Motor neuron (in vitro differentiated cells): Measurements from ENCODE around the gene FOXB1. TPM values are rescaled to one million over a fixed set of nuclear protein-coding genes. Genes with fewer than 3 reads are reported as not detected.

Experiments used
- ATAC-seq, 8 experiments: fragments of 200-7000 bp; cut with Tn5 transposase; replicated peaks in 6 of 8; 2 replicates each; pipeline ENCODE4 v1.8.0; 2021; ENCODE audit warnings: mild to moderate bottlenecking in 8 of 8, moderate library complexity in 8 of 8
- H3K27ac ChIP-seq, 2 donors: fragments of 250-450 bp; sonication (Bioruptor Pico); 2 replicates each; pipeline ENCODE4 v1.9.0; 2021; ENCODE audit warnings: antibody characterized with exemption in 2 of 2, mild to moderate bottlenecking in 2 of 2, moderate library complexity in 1 of 2
- H3K4me1 ChIP-seq, 2 donors: fragments of 250-450 bp; sonication (Bioruptor Pico); replicated peaks in 1 of 2; 2 replicates each; pipeline ENCODE4 v1.6.1; 2021; ENCODE audit warnings: antibody characterized with exemption in 2 of 2, mild to moderate bottlenecking in 2 of 2, moderate library complexity in 1 of 2
- H3K4me3 ChIP-seq, 5 donors: fragments of 250-450 bp; sonication (Bioruptor Pico); 2 replicates each; pipeline ENCODE4 v1.9.0; 2021; ENCODE audit warnings: antibody characterized with exemption in 5 of 5, mild to moderate bottlenecking in 5 of 5, moderate library complexity in 4 of 5
- WGBS, 10 experiments: fragments of 450-650 bp; shearing (Covaris generic); methylation state at CpG; one replicate each; pipeline ENCODE4 v1.0.0; 2022; 5-methylcytosine and 5-hydroxymethylcytosine counted together
- in situ Hi-C, 9 experiments: fragments of 400-800 bp; cut with MboI; loops; one replicate each; pipeline ENCODE4 v1.15.0; 2021; ENCODE audit warnings: low sequenced_read_pairs in 9 of 9, low pct_unique_long_range_greater_than_20kb in 2 of 9; ENCODE audit not compliant: unreplicated experiment in 9 of 9
- total RNA-seq, 8 experiments: library from RNA; unstranded; fragments of 300-600 nt; gene quantifications; 2 replicates each; pipeline versions ENCODE4 v1.2.3 to v1.2.4, GENCODE V29; 2022

Gene FOXB1
- total RNA-seq, 8 experiments from 2014 or later: 0.28 to 13.6 (median 7.9) TPM; not detected in 2

- Histone ChIP-seq H3K27ac (peak overlapping the region in 1 of 2 donors; percentile 33), H3K4me1 (peaks cover 10 to 17% of the 10 kb centered on the region in 2 donors), H3K4me3 (peak overlapping the region; percentile 20 to 65 (median 56))
- 0 to 21% (median 6%) methylated on average over 3 to 24 of the region's 34 CpGs for WGBS, 10 experiments
- no peak for ATAC-seq
- in situ Hi-C loops: no loop called here
Measured at GRCh38 chr15:60001610-60002527, 2.2 kb upstream of the FOXB1 start.

- peak overlapping the region in 1 of 2 donors; percentile 33 for H3K27ac ChIP-seq
- no peak for ATAC-seq
- H3K4me3 ChIP-seq: peak overlapping the region; percentile 20 to 65 (median 56)
Measured at GRCh38 chr15:60002528-60003218, 1.4 kb upstream of the FOXB1 start.

GRCh38 chr15:60003243-60004008, 685 bp upstream of the FOXB1 start:
- peak overlapping the region; percentile 43 to 65 (median 56) for H3K4me3 ChIP-seq
- H3K4me1 ChIP-seq: peaks cover 6 to 17% of the 10 kb centered on the region in 2 donors
- in situ Hi-C loops: no loop called here
- 0 to 53% (median 6%) methylated on average over 3 to 17 of the region's 24 CpGs; no CpG with 5 or more reads in 2 of the 10 experiments for WGBS, 10 experiments
- H3K27ac ChIP-seq: no peak overlapping the region
- no peak for ATAC-seq

More at GRCh38 chr15:60002528-60003218, 1.4 kb upstream of the FOXB1 start:
- 0 to 67% (median 8%) methylated on average over 1 to 16 of the region's 26 CpGs for WGBS, 10 experiments
- in situ Hi-C loops: no loop called here
- H3K4me1 ChIP-seq: peaks cover 6 to 17% of the 10 kb centered on the region in 2 donors

DNA sequence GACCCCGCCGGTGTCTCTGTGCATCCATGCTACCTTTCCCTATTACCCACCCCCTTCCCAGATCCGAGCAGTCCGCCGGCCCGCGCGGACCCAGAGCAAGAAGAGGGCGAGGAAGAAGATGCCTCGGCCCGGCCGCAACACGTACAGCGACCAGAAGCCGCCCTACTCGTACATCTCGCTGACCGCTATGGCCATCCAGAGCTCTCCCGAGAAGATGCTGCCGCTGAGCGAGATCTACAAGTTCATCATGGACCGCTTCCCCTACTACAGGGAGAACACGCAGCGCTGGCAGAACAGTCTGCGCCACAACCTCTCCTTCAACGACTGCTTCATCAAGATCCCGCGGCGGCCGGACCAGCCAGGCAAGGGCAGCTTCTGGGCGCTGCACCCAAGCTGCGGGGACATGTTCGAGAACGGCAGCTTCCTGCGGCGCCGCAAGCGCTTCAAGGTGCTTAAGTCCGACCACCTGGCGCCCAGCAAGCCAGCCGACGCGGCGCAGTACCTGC, 788 bp downstream of the FOXB1 start:
- in situ Hi-C loops: no loop called here
- peak in 5 of 8 experiments; percentile 2 to 13 (median 4) for ATAC-seq
- H3K27ac ChIP-seq: peak overlapping the region; percentile 41 to 57
- peak overlapping the region; percentile 43 to 65 (median 56) for H3K4me3 ChIP-seq
- peaks cover 8 to 14% of the 10 kb centered on the region in 2 donors for H3K4me1 ChIP-seq
- 0 to 3% (median 0%) methylated on average over 3 to 12 of the region's 44 CpGs; no CpG with 5 or more reads in 5 of the 10 experiments for WGBS, 10 experiments

- in situ Hi-C loops: no loop called here
- peak overlapping the region; percentile 43 to 65 (median 56) for H3K4me3 ChIP-seq
- H3K4me1 ChIP-seq: peaks cover 13% of the 10 kb centered on the region in 2 donors
- peak in 3 of 8 experiments; percentile 4 to 31 (median 5) for ATAC-seq
- H3K27ac ChIP-seq: peak overlapping the region; percentile 8 to 57
- WGBS, 10 experiments: 0% methylated on average over 1 to 2 of the region's 77 CpGs; no CpG with 5 or more reads in 6 of the 10 experiments
Measured at GRCh38 chr15:60005352-60006202, 1.5 kb downstream of the FOXB1 start.

GRCh38 chr15:60006203-60006862, 2.2 kb downstream of the FOXB1 start:
- WGBS, 10 experiments: 0 to 14% (median 4%) methylated on average over 3 to 11 of the region's 32 CpGs
- Histone ChIP-seq H3K27ac (peak overlapping the region; percentile 15 to 57), H3K4me1 (peaks cover 17 to 20% of the 10 kb centered on the region in 2 donors), H3K4me3 (peak overlapping the region; percentile 43 to 65 (median 56))
- in situ Hi-C loops: no loop called here
- peak; percentile 34 to 94 (median 62) for ATAC-seq

GRCh38 chr15:60006873-60007272, 2.8 kb downstream of the FOXB1 start:
- 5 to 51% (median 12%) methylated on average over 3 to 4 of the region's 4 CpGs for WGBS, 10 experiments
- H3K4me1 ChIP-seq: peaks cover 17 to 23% of the 10 kb centered on the region in 2 donors
- peak overlapping the region; percentile 43 to 65 (median 56) for H3K4me3 ChIP-seq
- no peak for ATAC-seq
- in situ Hi-C loops: no loop called here
- H3K27ac ChIP-seq: no peak overlapping the region

- in situ Hi-C loops: no loop called here
- H3K4me3 ChIP-seq: peak overlapping the region in 1 of 5 donors; percentile 9
- peaks cover 26 to 33% of the 10 kb centered on the region in 2 donors for H3K4me1 ChIP-seq
- 0 to 50% (median 10%) methylated on average over 1 to 5 of the region's 6 CpGs; no CpG with 5 or more reads in 1 of the 10 experiments for WGBS, 10 experiments
- H3K27ac ChIP-seq: no peak overlapping the region
- peak in 1 of 8 experiments; percentile 21 for ATAC-seq
Measured at GRCh38 chr15:60009124-60009960, 5.2 kb downstream of the FOXB1 start.

DNA sequence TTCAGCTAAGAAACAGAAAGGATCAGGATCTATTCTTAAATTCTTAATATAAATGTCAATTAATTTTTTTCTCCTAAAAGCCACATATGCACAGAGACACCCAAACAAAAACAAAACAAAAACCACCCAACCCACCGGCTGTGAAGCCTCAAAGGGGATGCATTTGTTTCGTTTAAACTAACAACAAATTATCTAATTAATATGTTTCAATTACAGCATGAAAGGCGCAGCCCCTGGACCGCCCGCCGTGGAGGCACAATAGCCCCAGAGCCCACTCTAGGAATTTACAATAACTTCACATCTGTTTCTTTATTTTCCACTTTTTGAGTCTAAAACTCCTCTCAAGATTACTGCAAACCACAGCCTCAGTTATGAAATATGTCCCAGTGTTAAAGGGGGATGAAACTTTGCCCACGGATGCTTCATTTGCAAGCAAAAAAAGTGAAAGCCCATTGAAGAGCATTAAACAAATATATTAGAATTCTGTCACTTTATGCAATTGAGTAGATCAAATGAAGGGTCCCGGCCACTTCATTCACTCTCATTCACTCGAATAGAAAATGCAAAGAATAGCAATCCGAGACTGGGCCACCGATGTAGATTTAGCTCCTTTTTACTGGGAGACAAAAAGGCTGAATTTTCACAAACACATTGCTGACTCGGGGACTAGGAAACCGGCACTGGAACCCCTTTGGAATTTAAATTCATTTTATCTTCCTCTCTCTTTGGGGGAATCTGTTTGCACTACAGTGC, 6.0 kb downstream of the FOXB1 start:
- 3 to 37% (median 22%) methylated on average over 4 to 13 of the region's 13 CpGs for WGBS, 10 experiments
- Histone ChIP-seq H3K4me1 (peaks cover 26 to 33% of the 10 kb centered on the region in 2 donors), H3K4me3 (peak overlapping the region in 2 of 5 donors; percentile 1 to 9), H3K27ac (no peak overlapping the region)
- in situ Hi-C loops: no loop called here
- peak in 5 of 8 experiments; percentile 37 to 67 (median 48) for ATAC-seq

- Histone ChIP-seq H3K4me1 (peaks cover 26 to 33% of the 10 kb centered on the region in 2 donors), H3K4me3 (no peak overlapping the region), H3K27ac (no peak overlapping the region)
- in situ Hi-C loops: no loop called here
- no peak for ATAC-seq
- WGBS, 10 experiments: 17 to 40% (median 31%) methylated on average over 2 of the region's 2 CpGs; no CpG with 5 or more reads in 5 of the 10 experiments
Measured at GRCh38 chr15:60010858-60011257, 6.7 kb downstream of the FOXB1 start.
